GM21526 (cell line): ENCODE results near the gene CENPP.

ENCODE experiments used
- ATAC-seq: cut with Tn5 transposase; IDR thresholded peaks from one replicate; pipeline ENCODE4 v1.9.1; 2021; ENCODE audit warnings: moderate library complexity; ENCODE audit not compliant: unreplicated experiment, low FRiP score

Gene CENPP

DNA sequence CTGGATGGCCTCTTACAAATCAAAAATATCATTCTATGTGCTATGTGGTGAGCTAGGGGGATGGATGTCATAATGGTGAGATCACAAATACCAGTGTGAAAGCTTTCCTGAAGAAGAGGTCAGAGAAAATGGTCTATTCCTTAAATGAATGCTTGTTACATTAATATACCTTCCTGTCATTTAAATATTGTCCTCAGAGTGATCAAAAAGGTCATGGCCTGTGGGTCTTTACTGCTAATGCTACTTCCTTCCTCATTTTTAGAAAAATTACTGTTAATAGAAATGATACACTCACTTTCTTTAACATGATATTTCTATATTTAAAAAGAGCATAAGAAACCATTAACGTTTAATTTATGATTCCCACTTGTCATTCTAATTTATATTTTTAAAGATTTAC is 88.8 kb downstream of the CENPP start:
- no peak for ATAC-seq

GRCh38 chr9:92422611-92423338 is 97.0 kb downstream of the CENPP start:
- ATAC-seq: no peak

GRCh38 chr9:92423612-92424011 is 97.9 kb downstream of the CENPP start:
- ATAC-seq: no peak

GRCh38 chr9:92424340-92424739 is 98.6 kb downstream of the CENPP start, which contains the start of gene OMD:
Gene OMD (minus strand): TSS chr9:92424471. CDS start chr9:92417558, 6,913 bp downstream.
- ATAC-seq: no peak

- no peak for ATAC-seq
Measured at GRCh38 chr9:92425474-92425873, 99.7 kb downstream of the CENPP start.

DNA sequence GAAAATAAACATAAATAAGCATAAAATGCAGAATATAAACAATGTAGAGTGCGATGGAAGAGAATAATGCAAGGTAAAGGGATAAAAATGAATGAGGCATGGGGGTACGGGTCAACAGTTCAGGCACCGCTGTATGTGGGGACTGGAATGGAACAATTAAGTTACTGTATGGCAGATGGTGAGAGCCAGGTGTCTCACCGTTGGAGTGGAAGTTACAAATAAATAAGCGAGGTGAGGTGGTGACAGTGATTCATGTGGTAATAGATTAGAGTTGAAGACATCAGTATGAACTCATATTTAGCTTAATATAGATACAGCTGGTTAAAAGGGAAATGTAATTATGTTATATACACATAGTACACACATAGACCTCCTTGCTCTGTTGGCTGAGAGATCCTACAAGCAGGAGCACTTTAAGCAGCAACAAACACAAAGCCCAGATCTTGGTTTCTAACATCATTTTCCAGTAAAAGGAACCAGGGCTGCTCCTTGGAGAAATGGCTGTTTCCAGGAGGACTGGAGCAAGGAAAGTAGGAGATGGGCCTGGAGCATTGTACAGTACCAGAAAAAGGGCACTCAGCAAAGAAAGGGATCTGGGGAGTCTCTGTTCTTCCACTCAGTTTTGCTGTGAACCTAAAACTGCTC is 100.9 kb downstream of the CENPP start:
- no peak for ATAC-seq

GRCh38 chr9:92429836-92430235 is 104.1 kb downstream of the CENPP start:
- no peak for ATAC-seq

- no peak for ATAC-seq
Measured at GRCh38 chr9:92432350-92432749, 106.6 kb downstream of the CENPP start.

DNA sequence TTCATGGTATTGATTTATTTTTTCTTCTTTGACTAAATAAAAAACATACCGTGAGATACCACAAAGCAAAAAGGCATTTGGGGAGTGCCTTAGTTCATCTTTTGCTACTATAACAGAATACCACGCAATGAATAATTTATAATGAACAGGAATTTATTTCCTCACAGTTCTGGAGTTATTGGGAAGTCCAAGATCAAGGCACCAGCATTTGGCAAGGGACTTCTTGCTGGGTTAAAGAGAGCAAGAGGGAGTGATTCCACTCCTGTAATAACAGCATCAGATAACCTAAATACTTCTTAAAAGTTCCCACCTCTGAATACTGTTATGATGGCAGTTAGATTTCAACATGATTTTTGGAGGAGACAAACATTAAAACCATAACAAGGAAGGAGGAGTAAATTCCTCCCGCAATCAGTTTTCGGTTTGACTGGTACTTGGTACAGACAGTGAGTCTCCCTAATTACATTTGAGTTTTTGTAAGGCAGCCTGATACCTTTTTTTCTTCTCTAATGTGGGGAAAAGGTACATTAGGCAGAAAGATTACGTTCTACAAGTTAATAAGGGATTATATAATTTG is 107.3 kb downstream of the CENPP start:
- ATAC-seq: no peak

- ATAC-seq: no peak
Measured at GRCh38 chr9:92435263-92435662, 109.5 kb downstream of the CENPP start.

DNA sequence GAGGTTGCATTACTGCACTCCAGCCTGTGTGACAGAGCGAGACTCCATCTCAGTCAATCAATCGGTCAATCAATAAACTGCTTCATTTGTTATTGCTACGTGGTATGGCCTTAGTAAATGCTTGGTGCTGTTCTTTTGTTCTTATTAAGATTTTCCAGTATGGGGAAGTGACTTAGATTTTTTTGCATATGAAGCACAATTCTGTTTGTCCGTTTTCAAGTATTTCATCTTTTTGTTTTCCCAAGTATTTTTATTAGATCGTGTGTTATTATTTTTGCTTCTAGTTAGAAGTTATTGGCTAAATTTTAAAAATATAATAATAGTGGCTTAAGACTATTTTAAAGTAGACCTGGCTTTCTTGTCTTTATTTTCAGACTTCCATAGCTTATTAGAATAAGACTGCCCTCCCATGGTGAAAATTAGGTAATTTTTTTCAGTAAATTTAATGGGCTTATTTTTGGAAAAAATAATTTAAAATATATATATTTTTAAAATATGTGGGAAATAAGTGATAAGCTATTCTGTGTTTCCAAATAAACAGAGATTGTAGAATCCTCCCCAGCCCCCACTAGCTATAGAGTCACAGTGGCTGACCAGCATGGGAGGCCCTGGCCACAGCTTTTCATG is 113.3 kb downstream of the CENPP start:
- no peak for ATAC-seq

GRCh38 chr9:92439921-92440750 is 114.4 kb downstream of the CENPP start:
- ATAC-seq: no peak

GRCh38 chr9:92440751-92441046 is 114.9 kb downstream of the CENPP start:
- ATAC-seq: no peak

DNA sequence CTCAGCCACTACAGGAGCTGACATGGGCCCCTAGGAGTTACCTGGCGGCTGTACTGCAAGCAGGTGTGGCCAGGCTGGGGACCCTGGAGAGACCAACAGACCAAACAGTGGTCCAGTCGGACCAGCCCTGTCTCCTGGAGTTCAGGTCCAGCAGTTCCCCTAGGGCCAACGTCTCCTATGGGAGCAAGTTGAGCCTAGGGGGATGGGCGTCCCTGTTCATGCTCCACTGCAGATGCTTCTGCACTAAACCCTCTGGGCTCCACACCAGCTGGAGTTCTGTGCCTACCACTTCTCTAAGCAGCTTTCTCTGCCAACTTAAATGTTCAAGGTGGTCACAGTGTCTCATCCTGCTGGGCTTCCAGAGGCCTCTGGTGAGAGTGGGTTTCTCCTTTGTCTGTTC is 119.1 kb downstream of the CENPP start:
- no peak for ATAC-seq

DNA sequence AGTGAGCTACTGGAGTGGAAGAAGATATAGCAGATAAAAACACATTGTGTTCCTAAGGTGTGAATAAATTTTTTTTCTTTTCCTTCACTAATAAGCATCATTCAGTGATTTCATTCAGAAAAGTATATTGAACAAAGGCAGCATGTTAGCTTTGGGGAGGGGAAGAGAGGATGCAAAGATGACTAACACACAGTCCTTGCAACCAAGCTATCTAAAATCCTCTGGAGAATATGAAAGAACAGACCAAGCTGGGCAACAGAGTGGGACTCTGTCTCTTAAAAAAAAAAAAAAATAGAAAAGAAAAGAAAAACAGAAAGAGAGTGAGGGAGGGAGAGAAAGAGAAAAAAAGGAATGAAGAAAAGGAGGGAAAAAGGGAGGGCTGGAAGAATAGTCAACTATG is 120.8 kb downstream of the CENPP start:
- ATAC-seq: no peak

GRCh38 chr9:92455217-92455616 is 129.5 kb downstream of the CENPP start:
- ATAC-seq: no peak

GRCh38 chr9:92457576-92457975 is 131.8 kb downstream of the CENPP start:
- ATAC-seq: no peak

GRCh38 chr9:92463387-92463786 is 137.6 kb downstream of the CENPP start:
- no peak for ATAC-seq

DNA sequence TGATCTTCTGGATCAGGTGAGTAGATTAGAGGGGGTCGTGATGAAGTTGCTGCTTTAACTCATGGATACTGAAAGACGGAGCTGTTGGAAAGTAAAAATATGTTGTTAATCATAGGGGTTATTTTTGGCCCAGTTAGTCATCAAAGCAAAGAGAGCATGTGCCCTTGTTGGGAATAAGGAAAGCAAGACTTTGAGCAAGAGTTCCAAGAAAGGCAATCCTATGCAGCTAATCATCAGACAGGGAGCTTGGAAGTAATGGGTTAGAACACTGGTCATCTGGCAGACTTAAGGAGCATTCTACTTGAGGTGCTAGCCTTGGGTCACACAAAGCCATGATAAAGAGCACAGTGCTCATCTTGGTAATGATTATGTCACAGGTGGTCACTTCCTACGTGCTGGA is 138.2 kb downstream of the CENPP start:
- no peak for ATAC-seq

DNA sequence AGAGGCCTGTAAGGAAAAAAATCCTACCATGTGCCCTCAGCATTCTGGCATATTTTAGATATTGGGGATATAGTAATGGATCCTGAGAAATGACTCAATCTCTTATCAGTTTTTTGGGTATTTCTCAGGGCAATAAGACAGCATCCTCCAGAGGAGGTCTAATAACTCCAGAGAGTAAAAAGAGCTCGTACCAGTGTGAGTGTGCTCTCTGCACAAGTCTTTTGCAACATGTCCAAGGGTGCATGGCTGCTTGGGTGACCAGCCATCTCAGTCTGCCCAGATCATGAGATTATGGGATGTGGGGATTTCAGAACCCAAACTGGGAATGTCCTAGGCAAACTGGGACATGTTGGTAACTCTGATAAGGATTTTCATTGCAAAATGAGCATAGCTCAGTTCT is 141.3 kb downstream of the CENPP start:
- no peak for ATAC-seq

- ATAC-seq: no peak
Measured at GRCh38 chr9:92467511-92467910, 141.8 kb downstream of the CENPP start.
